Testis (tissue), 2 donors: Measurements from ENCODE around the gene PPP2R3C.

ENCODE experiments used
- POLR2A ChIP-seq: fragments of 450-650 bp; IDR thresholded peaks from one replicate; pipeline ENCODE4 v1.6.1; 2017; ENCODE audit warnings: antibody characterized with exemption, mild to moderate bottlenecking, moderate library complexity
- TF ChIP-seq, protein P1 (sequence below), 3 experiments: fragments of 450-650 bp in 2 of 3; fragments of 200-600 bp in 1 of 3; sonication (generic) in 1 of 3; IDR thresholded peaks; one replicate each; pipeline ENCODE4 v1.5.1; 2016 to 2019; ENCODE audit warnings: antibody characterized with exemption in 3 of 3, mild to moderate bottlenecking in 2 of 3, moderate library complexity in 1 of 3

DNA sequence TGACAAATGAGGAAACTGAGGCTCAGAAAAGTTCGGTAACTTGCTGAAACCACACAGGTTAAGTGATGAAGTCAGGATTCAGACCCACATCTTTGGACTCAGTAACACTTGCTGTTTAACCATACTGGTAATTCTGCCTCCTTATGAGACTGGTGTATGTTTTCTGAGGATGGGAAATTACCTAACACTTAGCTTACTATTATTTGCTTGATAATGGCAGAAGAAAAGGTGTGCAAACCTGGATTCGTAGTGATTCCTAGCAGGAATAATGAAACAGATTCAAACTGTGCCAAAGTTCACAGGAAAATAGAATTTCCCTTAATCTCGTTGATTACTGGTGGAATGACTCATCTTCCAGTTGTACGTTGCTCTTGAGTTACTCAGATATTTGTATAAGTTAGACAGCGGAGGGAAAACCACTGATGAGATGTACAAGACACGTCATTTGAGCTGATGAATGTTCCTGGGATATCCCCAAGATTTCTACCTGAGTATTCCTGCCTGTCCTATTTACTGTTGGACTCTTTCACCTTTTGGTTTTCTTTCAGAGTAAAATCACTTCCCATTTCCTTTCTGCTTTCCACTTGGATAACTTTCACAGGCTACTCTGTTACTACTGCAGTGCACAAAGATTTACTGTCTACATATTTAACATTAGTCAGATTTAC is 38.1 kb upstream of the PPP2R3C start:
- TF ChIP-seq, protein P1, sequence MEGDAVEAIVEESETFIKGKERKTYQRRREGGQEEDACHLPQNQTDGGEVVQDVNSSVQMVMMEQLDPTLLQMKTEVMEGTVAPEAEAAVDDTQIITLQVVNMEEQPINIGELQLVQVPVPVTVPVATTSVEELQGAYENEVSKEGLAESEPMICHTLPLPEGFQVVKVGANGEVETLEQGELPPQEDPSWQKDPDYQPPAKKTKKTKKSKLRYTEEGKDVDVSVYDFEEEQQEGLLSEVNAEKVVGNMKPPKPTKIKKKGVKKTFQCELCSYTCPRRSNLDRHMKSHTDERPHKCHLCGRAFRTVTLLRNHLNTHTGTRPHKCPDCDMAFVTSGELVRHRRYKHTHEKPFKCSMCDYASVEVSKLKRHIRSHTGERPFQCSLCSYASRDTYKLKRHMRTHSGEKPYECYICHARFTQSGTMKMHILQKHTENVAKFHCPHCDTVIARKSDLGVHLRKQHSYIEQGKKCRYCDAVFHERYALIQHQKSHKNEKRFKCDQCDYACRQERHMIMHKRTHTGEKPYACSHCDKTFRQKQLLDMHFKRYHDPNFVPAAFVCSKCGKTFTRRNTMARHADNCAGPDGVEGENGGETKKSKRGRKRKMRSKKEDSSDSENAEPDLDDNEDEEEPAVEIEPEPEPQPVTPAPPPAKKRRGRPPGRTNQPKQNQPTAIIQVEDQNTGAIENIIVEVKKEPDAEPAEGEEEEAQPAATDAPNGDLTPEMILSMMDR (IDR thresholded peaks at IDR 0.05), result no peak
- no peak for TF ChIP-seq POLR2A
